Naive B cell (primary cell): ENCODE results near the gene ZMYND11. TPM values are rescaled to one million over a fixed set of nuclear protein-coding genes. Genes with fewer than 3 reads are reported as not detected.

Experiments used
- ATAC-seq, 2 donors: fragments of 150-1000 bp; cut with Tn5 transposase; 2 replicates each; pipeline ENCODE4 v1.10.0; 2021; ENCODE audit warnings: low read depth in 2 of 2, mild to moderate bottlenecking in 2 of 2, moderate library complexity in 2 of 2
- DNase-seq: peaks from one replicate; pipeline ENCODE4 v3.0.0; 2022
- H3K27ac Mint-ChIP-seq, 6 donors: one replicate each; pipeline ENCODE4 v1.8.0; 2020 to 2022; ENCODE audit warnings: mild to moderate bottlenecking in 6 of 6, mixed read lengths in 6 of 6, moderate library complexity in 5 of 6, inconsistent platforms in 2 of 6
- H3K27me3 Mint-ChIP-seq, 3 donors: one replicate each; pipeline ENCODE4 v1.8.0; 2021 to 2022; ENCODE audit warnings: mixed read lengths in 3 of 3, mild to moderate bottlenecking in 1 of 3
- H3K36me3 Mint-ChIP-seq, 2 donors: one replicate each; pipeline ENCODE4 v1.8.0; 2020 to 2022; ENCODE audit warnings: mixed read lengths in 2 of 2, inconsistent platforms in 1 of 2, mild to moderate bottlenecking in 1 of 2
- H3K4me1 Mint-ChIP-seq, 3 donors: one replicate each; pipeline ENCODE4 v1.8.0; 2020 to 2022; ENCODE audit warnings: mixed read lengths in 3 of 3, inconsistent platforms in 1 of 3, mild to moderate bottlenecking in 1 of 3, moderate library complexity in 1 of 3
- H3K4me3 Mint-ChIP-seq, 8 donors: one replicate each; pipeline ENCODE4 v1.8.0; 2020 to 2022; ENCODE audit warnings: mild to moderate bottlenecking in 8 of 8, mixed read lengths in 8 of 8, moderate library complexity in 8 of 8, inconsistent platforms in 2 of 8
- H3K9me3 Mint-ChIP-seq, 7 donors: one replicate each; pipeline ENCODE4 v1.8.0; 2020 to 2022; ENCODE audit warnings: mixed read lengths in 7 of 7, mild to moderate bottlenecking in 5 of 7, inconsistent platforms in 2 of 7, moderate library complexity in 1 of 7
- polyA plus RNA-seq, 6 donors: library from polyadenylated mRNA; unstranded; fragments of 300-500 nt; fragmentation: Illumina TruSeq; gene quantifications; one replicate each; pipeline ENCODE4 v1.2.3, GENCODE V29; 2021; ENCODE audit warnings: low read depth in 6 of 6

Gene ZMYND11
- polyA plus RNA-seq, 6 donors from 2014 or later = 10.5 to 25.6 (median 20.7) TPM

DNA sequence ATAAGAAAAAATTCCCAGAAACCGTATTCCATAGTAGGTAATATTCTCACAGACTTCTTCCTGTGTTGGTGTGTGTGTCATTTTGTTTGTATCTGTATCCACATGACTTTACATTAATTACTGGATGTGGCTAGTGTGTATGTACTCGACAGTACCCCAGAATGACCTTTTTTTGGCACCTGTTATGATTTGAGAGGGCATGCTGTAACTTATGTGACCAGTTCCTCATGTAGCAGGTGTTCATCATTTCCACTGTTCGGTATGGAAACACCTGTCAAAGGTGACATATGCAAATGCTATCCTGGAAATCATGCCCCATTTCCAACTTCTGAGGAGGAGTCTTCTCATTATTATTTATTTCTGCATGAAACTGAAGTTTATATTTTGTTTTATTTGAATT lies 89.3 kb downstream of the ZMYND11 start:
- Mint-ChIP-seq H3K9me3 (no peaks in the 10 kb centered on the region), H3K27me3 (no peaks in the 10 kb centered on the region), H3K4me3 (no peak overlapping the region), H3K36me3 (no peaks in the 10 kb centered on the region), H3K4me1 (peaks cover 0 to 7% (median 0%) of the 10 kb centered on the region in 3 donors), H3K27ac (peak overlapping the region in 1 of 6 donors; percentile 16)
- ATAC-seq = no peak
- DNase-seq = no peak

DNA sequence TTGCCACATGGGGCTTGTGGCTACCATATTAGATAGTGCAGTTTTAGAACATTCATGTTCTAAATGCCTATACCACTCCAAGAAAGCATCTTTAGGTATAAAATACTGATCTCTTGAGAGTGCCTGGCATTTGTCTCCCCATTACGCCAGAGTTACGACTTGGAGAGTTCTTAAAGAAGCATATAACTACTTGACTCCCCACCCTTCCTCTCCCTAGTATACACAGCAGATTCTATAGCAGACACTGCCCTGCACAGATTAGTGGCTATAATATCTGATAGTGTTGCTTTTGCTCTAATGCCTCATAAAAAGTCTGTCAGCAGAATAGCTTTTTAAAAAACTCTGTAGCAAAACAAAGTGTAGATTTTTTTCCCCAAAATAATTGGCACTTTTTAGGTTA lies 90.8 kb downstream of the ZMYND11 start:
- Mint-ChIP-seq H3K9me3 (no peaks in the 10 kb centered on the region), H3K27me3 (no peaks in the 10 kb centered on the region), H3K27ac (no peak overlapping the region), H3K4me3 (no peak overlapping the region), H3K4me1 (peaks cover 0 to 7% (median 0%) of the 10 kb centered on the region in 3 donors), H3K36me3 (no peaks in the 10 kb centered on the region)
- DNase-seq = no peak
- ATAC-seq = no peak

DNA sequence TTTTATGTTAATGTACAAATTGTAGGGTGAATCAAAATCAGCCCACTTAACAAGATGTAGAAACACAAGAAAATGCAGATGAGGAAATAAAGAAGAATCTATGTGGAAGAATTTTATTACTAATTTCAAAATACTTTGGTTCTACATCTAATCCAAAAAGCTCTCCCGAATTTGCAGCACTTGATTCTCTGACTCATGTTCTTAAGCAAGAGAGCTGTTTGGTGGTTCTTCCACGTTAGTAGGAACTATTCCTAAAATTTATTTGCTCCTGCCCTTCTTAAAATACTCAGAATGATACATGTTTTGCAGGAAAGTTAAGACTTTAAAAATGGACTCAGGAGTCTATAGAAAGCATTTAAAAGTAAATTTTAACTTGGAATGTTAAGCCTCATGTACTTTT lies 91.8 kb downstream of the ZMYND11 start:
- peaks cover 0 to 7% (median 0%) of the 10 kb centered on the region in 3 donors for H3K4me1 Mint-ChIP-seq
- no peaks in the 10 kb centered on the region for H3K9me3 Mint-ChIP-seq
- H3K27me3 Mint-ChIP-seq = no peaks in the 10 kb centered on the region
- no peaks in the 10 kb centered on the region for H3K36me3 Mint-ChIP-seq
- ATAC-seq (no peak), DNase-seq (no peak)
- H3K27ac Mint-ChIP-seq = no peak overlapping the region
- no peak overlapping the region for H3K4me3 Mint-ChIP-seq

DNA sequence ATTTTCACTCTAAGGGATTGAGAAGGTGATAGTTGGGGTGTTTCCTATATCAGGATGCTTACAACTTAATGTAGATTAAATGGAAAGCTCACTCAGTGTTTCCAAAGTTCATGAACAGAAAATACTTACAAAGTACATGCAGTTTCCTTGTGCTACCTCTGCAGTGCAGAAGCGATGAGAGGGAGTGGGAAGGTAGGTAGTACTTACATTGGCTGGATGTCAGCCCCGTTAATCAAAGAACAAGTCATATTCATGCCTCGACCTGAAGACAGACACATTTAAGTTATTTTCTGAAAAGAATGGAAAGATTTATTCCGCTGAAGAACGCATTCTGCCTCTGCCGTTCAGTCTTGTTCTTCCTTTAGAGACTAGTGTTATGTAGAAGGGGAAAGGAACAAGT lies 93.1 kb downstream of the ZMYND11 start:
- ATAC-seq = no peak
- no peak for DNase-seq
- Mint-ChIP-seq H3K4me3 (no peak overlapping the region), H3K9me3 (no peaks in the 10 kb centered on the region), H3K4me1 (peaks cover 0 to 9% (median 2%) of the 10 kb centered on the region in 3 donors), H3K27me3 (no peaks in the 10 kb centered on the region), H3K36me3 (no peaks in the 10 kb centered on the region), H3K27ac (no peak overlapping the region)

DNA sequence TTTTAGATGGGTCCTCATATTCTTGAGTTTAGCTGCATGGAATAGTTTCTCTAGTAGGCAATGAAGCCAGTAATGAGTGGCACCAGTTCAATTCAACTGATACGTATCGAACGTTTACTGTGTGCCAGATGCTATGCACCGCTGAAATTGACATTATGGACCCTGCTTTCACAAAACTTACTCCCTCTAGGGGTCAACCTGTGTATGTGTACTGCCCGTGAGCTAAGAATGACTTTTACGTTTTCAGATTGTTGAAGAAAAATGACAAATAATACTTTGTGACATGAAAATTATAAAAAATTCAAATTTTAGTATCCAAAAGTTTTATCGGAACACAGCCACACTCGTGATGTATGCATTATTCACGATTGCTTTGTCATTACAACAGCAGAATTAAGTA lies 95.5 kb downstream of the ZMYND11 start:
- DNase-seq = no peak
- Mint-ChIP-seq H3K4me1 (peaks cover 0 to 13% (median 4%) of the 10 kb centered on the region in 3 donors), H3K4me3 (no peak overlapping the region), H3K36me3 (no peaks in the 10 kb centered on the region), H3K27ac (no peak overlapping the region), H3K27me3 (no peaks in the 10 kb centered on the region), H3K9me3 (no peaks in the 10 kb centered on the region)
- no peak for ATAC-seq

DNA sequence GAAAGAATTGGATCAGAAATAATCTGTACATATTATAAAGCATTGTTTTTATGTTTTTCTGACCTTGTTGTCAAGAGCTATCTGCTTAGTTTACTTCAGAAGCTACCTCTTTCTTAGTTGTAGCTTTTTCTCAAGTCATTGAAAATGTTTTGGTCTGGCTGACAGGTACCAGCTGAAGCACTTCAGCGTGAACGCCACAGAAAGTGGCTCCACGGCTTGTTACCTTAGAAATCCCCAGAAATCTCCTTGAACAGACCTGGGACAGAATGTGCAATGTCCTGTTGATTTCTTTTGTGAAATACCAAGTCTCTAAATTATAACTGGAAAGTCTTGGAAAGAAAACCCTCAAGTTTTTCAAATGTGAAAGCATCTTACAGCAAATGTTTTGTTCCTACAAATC lies 96.8 kb downstream of the ZMYND11 start:
- ATAC-seq (no peak), DNase-seq (no peak)
- H3K4me3 Mint-ChIP-seq = no peak overlapping the region
- peak overlapping the region in 2 of 6 donors; percentile 33 to 68 for H3K27ac Mint-ChIP-seq
- H3K27me3 Mint-ChIP-seq = no peaks in the 10 kb centered on the region
- H3K9me3 Mint-ChIP-seq = no peaks in the 10 kb centered on the region
- peaks cover 0 to 5% of the 10 kb centered on the region in 2 donors for H3K36me3 Mint-ChIP-seq
- peaks cover 0 to 13% (median 4%) of the 10 kb centered on the region in 3 donors for H3K4me1 Mint-ChIP-seq

DNA sequence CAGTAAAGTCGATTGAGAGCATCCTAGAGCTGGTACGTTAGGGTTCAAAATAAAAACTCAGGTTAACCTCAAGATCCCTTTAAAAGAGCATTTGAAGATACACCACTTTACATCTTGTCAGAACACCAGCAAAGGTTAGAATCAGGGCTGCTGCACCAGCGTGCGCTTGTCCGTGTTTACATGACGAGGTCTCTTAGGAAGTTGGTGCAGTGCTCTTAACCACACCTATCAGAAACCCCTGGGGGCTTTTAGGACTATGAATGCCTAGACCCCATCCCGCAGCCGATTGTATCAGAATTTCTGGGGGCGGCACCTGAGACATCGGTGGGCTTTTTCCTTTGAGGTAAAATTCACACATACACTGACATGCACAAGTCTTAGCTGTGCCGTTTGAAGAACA lies 97.6 kb downstream of the ZMYND11 start:
- no peak overlapping the region for H3K4me3 Mint-ChIP-seq
- DNase-seq = no peak

DNA sequence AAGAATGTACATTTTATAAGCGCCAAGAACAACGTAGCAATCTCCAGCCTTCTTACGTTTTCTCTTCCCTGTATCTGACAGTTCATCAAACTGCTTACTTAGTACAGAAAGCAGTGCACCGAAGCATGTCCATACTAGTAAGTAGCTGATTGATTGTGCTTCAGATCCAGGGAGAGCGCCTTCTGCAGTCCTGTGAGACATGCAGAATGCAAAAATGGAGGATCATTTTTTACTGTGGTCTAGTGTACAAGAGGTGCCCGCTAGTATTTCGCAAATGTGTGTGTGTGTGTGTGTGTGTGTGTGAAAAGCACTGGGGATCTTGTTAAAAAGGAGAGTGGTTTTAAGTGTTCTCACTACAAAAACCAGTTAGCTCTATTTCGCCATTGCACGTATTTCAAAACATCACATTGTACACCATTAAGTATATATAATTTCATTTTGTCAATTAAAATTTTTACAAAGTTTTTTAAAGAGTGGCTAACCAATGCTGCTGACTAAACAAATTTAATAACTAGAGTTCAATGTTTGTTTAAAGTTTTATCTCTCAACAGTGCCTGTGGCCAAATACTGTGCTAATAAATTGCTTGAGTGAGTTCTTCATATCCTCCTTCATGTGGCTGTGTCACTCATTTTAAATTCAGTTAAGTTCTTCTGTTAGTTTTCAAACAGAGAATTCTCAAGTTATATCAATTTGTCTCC lies 99.6 kb downstream of the ZMYND11 start:
- Mint-ChIP-seq H3K4me3 (no peak overlapping the region), H3K36me3 (peaks cover 0 to 8% of the 10 kb centered on the region in 2 donors), H3K9me3 (no peaks in the 10 kb centered on the region), H3K27me3 (no peaks in the 10 kb centered on the region), H3K4me1 (peaks cover 0 to 6% (median 4%) of the 10 kb centered on the region in 3 donors), H3K27ac (peak overlapping the region in 1 of 6 donors; percentile 4)
- ATAC-seq (no peak), DNase-seq (no peak)

More for the DNA sequence above, 97.6 kb downstream of the ZMYND11 start:
- Mint-ChIP-seq H3K27me3 (no peaks in the 10 kb centered on the region), H3K27ac (peak overlapping the region in 2 of 6 donors; percentile 9 to 69), H3K36me3 (peaks cover 0 to 8% of the 10 kb centered on the region in 2 donors), H3K4me1 (peaks cover 0 to 13% (median 4%) of the 10 kb centered on the region in 3 donors), H3K9me3 (no peaks in the 10 kb centered on the region)
- no peak for ATAC-seq

DNA sequence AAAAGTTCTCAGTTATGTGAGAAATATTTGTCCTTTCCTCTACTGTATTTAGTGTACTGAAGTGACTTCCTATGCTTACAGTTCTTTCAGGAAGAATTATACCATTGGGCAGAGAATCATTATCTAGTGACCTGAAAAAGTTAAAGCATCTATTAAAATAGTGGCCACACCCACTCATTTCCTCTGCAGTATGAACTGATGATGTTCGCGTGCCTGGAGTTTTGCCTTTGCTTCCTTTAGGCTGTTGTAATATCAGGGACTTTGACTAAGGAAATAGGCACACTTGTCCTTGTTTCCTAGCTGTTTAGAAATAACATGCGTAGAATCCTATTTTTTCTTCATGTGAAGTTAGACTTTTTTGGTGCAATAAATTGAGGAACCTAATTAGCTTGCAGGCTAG lies 100.7 kb downstream of the ZMYND11 start:
- H3K27ac Mint-ChIP-seq = no peak overlapping the region
- peaks cover 0 to 8% of the 10 kb centered on the region in 2 donors for H3K36me3 Mint-ChIP-seq
- ATAC-seq (no peak), DNase-seq (no peak)
- H3K4me1 Mint-ChIP-seq = peaks cover 0 to 6% (median 4%) of the 10 kb centered on the region in 3 donors
- H3K9me3 Mint-ChIP-seq = no peaks in the 10 kb centered on the region
- no peaks in the 10 kb centered on the region for H3K27me3 Mint-ChIP-seq
- no peak overlapping the region for H3K4me3 Mint-ChIP-seq

DNA sequence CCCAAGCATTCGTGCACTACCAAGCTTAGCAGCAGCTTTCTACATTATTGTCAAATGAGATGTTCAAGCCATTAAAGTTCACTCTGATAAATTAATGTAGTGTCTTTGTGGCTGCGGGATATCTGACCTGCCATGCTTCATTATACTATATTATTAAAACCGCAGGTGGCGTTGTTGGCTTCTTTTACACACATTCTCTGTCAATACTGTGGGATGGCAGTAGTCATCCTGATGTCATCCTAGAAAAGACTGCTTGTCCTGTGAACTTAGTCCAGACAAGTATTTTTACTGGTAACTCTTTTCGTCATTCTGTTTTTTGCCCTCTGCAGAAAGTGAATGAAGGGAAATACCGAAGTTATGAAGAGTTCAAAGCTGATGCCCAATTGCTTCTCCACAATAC lies 103.9 kb downstream of the ZMYND11 start:
- no peaks in the 10 kb centered on the region for H3K9me3 Mint-ChIP-seq
- H3K27ac Mint-ChIP-seq = no peak overlapping the region
- DNase-seq = no peak
- no peak overlapping the region for H3K4me3 Mint-ChIP-seq
- no peak for ATAC-seq
- peaks cover 0 to 8% of the 10 kb centered on the region in 2 donors for H3K36me3 Mint-ChIP-seq
- no peaks in the 10 kb centered on the region for H3K27me3 Mint-ChIP-seq
- H3K4me1 Mint-ChIP-seq = no peaks in the 10 kb centered on the region

DNA sequence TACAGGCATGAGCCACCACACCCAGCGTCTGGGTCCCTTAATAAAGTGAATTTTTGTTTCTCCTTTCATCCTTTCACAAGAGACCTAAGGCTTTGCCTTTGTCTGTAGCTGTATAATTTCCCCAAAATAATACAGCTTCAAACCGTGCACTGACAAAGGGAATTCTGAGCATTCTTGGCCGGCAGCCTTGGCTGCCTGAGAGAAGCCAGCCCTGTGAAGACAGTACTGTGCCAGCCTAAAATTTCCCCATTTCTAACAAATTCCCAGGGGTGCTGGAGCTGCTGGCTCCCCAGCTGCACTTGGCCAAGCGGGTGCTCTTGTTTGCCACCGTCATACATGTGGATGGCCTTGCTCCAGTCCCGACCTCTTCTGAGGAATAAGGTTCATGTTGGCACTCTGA lies 106.2 kb downstream of the ZMYND11 start:
- ATAC-seq (no peak), DNase-seq (no peak)
- Mint-ChIP-seq H3K27ac (no peak overlapping the region), H3K9me3 (no peaks in the 10 kb centered on the region), H3K36me3 (peaks cover 1 to 9% of the 10 kb centered on the region in 2 donors), H3K27me3 (no peaks in the 10 kb centered on the region), H3K4me1 (no peaks in the 10 kb centered on the region), H3K4me3 (no peak overlapping the region)

DNA sequence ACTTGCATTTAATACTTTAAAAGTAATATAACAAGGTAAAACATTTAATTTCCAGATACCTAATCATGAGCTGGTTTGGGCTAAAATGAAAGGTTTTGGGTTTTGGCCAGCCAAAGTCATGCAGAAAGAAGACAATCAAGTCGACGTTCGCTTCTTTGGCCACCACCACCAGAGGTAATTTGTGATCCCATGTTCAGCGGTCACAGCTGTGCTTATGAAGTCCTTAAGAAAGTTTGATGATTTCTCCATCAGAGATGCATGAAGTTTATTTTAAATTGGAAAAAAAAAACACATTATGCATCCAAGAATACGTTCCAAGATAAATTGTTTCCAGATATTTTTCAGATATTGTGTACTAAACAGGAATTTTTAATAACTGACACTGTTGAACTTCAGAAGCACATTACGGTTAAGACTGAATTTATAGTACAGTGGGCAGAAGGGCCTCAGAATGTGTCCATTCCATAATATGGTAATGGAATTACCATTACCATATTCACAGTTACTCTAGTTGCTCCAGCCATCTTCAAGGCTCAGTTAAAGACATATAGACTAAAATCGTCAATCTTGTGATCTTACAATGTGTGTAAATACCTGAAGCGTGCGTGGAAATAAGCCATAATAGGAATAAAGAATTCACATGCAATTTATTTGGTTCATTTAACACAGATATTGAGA lies 106.8 kb downstream of the ZMYND11 start:
- Mint-ChIP-seq H3K27ac (no peak overlapping the region), H3K27me3 (no peaks in the 10 kb centered on the region), H3K9me3 (no peaks in the 10 kb centered on the region), H3K36me3 (peaks cover 8 to 10% of the 10 kb centered on the region in 2 donors), H3K4me3 (no peak overlapping the region), H3K4me1 (no peaks in the 10 kb centered on the region)
- DNase-seq (no peak), ATAC-seq (no peak)

DNA sequence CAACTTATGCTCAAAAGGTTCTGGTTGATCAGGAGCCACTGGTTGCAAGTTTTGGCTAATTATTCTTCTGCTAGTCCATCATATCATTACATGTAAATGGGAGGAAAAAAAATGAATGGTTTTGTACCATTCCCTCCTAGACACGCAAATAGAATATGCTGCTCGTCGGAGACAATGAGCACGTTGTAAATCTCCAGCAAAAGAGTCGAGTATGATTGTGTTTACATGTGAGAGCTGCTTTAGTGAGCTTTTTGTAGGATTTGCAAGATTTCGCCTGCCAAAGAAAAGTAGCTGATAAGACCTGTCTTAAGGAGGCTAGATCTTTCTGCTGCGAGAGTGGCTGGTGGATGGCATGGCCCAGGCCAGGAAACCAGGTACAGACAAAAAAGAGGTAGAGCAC lies 109.0 kb downstream of the ZMYND11 start:
- ATAC-seq = no peak

DNA sequence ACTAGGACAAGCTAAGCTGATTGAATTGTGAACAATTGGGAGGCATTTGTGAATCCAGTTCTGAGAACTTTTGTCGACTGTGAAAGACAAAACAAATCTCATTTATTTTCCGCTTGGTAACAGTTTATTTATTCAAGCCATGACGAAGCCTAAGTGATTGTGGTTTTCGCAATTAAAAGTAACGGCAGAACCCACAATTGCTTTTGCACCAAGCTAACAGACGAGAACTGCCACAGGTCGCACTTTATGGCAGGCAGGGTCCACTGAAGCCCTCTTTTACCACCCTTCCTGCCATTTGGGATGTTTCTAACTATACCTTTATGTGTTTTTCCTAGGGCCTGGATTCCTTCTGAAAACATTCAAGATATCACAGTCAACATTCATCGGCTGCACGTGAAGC lies 111.2 kb downstream of the ZMYND11 start:
- peaks cover 36 to 41% of the 10 kb centered on the region in 2 donors for H3K36me3 Mint-ChIP-seq
- DNase-seq (no peak), ATAC-seq (no peak)
- no peaks in the 10 kb centered on the region for H3K27me3 Mint-ChIP-seq
- H3K4me3 Mint-ChIP-seq = no peak overlapping the region
- peak overlapping the region in 2 of 6 donors; percentile 49 to 81 for H3K27ac Mint-ChIP-seq
- H3K4me1 Mint-ChIP-seq = no peaks in the 10 kb centered on the region
- no peaks in the 10 kb centered on the region for H3K9me3 Mint-ChIP-seq

More for the DNA sequence above, 109.0 kb downstream of the ZMYND11 start:
- no peaks in the 10 kb centered on the region for H3K9me3 Mint-ChIP-seq
- no peak for DNase-seq
- no peak overlapping the region for H3K4me3 Mint-ChIP-seq
- no peaks in the 10 kb centered on the region for H3K27me3 Mint-ChIP-seq
- no peaks in the 10 kb centered on the region for H3K4me1 Mint-ChIP-seq
- peaks cover 27 to 28% of the 10 kb centered on the region in 2 donors for H3K36me3 Mint-ChIP-seq
- H3K27ac Mint-ChIP-seq = no peak overlapping the region
